Measurements from ENCODE around the gene PRDM2. TPM values are rescaled to one million over a fixed set of nuclear protein-coding genes. Genes with fewer than 3 reads are reported as not detected.
"Not testable (repeated sequence)": the region's sequence is repeated elsewhere in the genome, so short reads cannot be mapped to it uniquely, and the experiment has no call there.

Gene PRDM2
- total RNA-seq, 2 donors from 2014 or later: 43.0 to 45.4 TPM

DNA sequence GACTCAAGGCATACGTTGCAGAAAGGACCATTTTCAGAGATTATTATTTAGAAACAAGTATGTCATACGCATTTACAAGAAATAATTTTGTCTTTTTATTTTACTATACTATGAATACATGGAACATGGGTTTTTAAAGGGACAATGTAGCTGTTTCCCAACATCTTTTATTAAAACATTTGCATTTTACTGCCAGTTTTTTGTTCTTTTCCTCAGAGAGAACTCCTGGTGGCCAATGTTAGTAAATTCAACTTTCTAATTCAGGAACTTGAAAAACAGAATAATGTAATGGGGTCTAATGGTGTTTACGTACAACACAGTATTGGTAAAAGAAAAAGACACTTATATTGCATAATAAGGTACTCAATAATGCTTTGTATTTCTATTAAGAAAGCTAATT is 14.9 kb downstream of the PRDM2 start:
- DNase-seq (ENCODE audit: low spot score) (no peak), ATAC-seq (ENCODE audit: insufficient number of reproducible peaks, low FRiP score, low read depth) (no peak)
- Histone ChIP-seq H3K27ac (no peak overlapping the region), H3K4me1 (ENCODE audit: control insufficient read depth in 1 of 2, low read depth in 2 of 2) (no peaks in the 10 kb centered on the region), H3K9me3 (no peaks in the 10 kb centered on the region), H3K36me3 (no peaks in the 10 kb centered on the region), H3K4me3 (no peak overlapping the region), H3K27me3 (replicated peaks; ENCODE audit: insufficient read depth) (no peaks in the 10 kb centered on the region)
- TF ChIP-seq CTCF (IDR thresholded peaks at IDR 0.05): peak; percentile 8

GRCh38 chr1:13715616-13716287 is 15.8 kb downstream of the PRDM2 start:
- not testable (repeated sequence) for H3K9me3 ChIP-seq; DNase-seq (ENCODE audit: low spot score); H3K4me1 ChIP-seq (ENCODE audit: control insufficient read depth in 1 of 2, low read depth in 2 of 2); H3K27ac ChIP-seq; ATAC-seq (ENCODE audit: insufficient number of reproducible peaks, low FRiP score, low read depth); H3K36me3 ChIP-seq; H3K4me3 ChIP-seq; H3K27me3 ChIP-seq (replicated peaks; ENCODE audit: insufficient read depth)

DNA sequence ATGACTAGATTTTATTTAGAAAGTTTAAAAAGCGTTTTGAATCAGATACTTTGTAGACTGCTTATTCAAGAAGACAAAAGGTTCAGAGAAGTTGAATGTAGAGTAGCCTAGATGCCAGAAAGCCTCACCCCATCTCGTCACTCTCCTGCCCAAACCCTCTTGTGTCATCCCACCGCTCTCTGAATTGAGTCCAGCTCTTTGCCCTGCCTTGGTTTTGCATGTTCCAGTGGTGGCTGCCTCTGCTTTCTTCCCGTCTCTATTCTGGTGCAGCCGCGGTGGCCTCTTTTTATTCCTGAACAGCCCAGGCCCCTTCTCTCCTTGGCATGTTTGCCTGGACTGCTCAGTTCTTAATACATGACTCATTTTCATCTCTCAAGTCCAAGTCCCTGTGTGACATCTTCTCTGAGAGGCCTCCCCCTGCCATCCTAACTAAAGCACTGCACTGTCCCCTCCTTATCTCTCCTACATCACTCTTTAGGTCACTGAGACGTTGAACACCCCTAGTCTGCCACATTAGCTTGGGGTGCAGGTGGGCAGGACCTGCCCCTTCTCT is 22.9 kb downstream of the PRDM2 start:
- Histone ChIP-seq H3K4me3 (no peak overlapping the region), H3K36me3 (no peaks in the 10 kb centered on the region), H3K27me3 (replicated peaks; ENCODE audit: insufficient read depth) (no peaks in the 10 kb centered on the region), H3K4me1 (ENCODE audit: control insufficient read depth in 1 of 2, low read depth in 2 of 2) (no peaks in the 10 kb centered on the region), H3K9me3 (no peaks in the 10 kb centered on the region), H3K27ac (no peak overlapping the region)
- DNase-seq (ENCODE audit: low spot score) (no peak), ATAC-seq (ENCODE audit: insufficient number of reproducible peaks, low FRiP score, low read depth) (no peak)
- no peak for TF ChIP-seq CTCF (IDR thresholded peaks at IDR 0.05)

DNA sequence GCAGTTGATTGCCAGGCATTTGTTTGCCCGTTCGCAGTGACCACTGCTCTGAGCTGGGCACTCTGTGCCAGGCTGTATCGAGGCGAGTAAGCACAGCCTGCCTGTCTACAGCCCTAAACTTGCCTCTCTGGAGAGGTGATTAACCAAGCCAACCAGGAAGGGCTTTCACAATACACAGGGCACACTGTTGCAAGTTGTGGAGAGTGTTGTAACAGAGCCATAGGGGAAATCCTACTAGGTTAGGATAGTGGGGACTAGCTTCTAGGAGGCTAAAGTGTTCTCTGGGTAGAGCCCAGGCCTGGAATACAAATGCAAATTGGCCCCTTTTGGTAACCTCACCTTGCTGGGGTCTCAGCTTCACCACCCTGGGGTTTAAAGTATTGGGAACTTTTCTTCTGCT is 23.8 kb downstream of the PRDM2 start:
- DNase-seq (ENCODE audit: low spot score) (no peak), ATAC-seq (ENCODE audit: insufficient number of reproducible peaks, low FRiP score, low read depth) (no peak)
- H3K36me3 ChIP-seq: no peaks in the 10 kb centered on the region
- H3K4me1 ChIP-seq (ENCODE audit: control insufficient read depth in 1 of 2, low read depth in 2 of 2): no peaks in the 10 kb centered on the region
- H3K9me3 ChIP-seq: no peaks in the 10 kb centered on the region
- H3K27ac ChIP-seq: no peak overlapping the region
- no peaks in the 10 kb centered on the region for H3K27me3 ChIP-seq (replicated peaks; ENCODE audit: insufficient read depth)
- no peak overlapping the region for H3K4me3 ChIP-seq
- no peak for TF ChIP-seq CTCF (IDR thresholded peaks at IDR 0.05)

DNA sequence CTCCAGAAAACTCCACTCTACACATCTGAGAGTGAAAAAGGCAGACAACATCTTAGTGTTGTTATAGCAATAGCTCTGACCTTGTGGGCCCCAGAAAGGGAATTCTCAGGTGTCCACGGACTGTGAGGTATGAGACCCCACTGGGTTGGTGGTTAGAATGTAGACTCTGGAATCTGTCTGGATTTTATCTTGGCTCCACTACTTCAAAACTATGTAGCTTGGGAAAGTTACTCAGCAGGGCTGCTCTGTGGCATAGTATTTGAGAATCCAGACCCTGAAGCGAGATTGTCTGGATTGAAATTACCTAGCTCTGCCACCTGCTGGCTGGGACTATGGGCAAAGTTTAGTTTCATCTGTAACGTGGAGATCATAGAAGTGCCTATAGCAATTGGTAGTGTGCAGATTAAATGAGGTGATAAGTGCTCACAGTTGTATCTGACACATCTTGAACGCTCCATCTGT is 25.8 kb downstream of the PRDM2 start:
- Histone ChIP-seq H3K36me3 (no peaks in the 10 kb centered on the region), H3K9me3 (no peaks in the 10 kb centered on the region), H3K4me3 (no peak overlapping the region), H3K27me3 (replicated peaks; ENCODE audit: insufficient read depth) (no peaks in the 10 kb centered on the region), H3K4me1 (ENCODE audit: control insufficient read depth in 1 of 2, low read depth in 2 of 2) (no peaks in the 10 kb centered on the region), H3K27ac (no peak overlapping the region)
- ATAC-seq (ENCODE audit: insufficient number of reproducible peaks, low FRiP score, low read depth) (no peak), DNase-seq (ENCODE audit: low spot score) (no peak)
- peak; percentile 38 for TF ChIP-seq CTCF (IDR thresholded peaks at IDR 0.05)

All from thoracic aorta (tissue), 2 donors.